Measurements from ENCODE around the gene ALKBH1.

DNA sequence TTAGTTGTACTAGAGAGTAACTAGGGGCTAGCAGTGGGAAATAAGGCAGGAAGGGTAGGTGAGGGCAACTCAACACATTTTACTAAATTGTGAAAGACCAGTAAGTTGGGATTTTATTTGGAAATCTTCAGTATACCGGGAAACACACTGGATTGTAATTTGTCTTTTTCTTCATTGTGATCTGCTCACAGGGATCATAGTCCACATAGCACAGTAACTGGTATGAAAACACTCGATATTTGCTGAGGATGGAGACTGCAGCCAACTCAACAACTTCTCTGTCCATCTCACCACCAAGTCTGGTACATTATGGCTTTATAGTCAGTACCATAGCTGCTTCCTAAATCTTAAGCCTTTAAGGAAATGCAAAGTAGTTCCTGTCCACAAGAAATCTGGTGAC, 2.5 kb upstream of the ALKBH1 start:
- TF ChIP-seq, protein P1, sequence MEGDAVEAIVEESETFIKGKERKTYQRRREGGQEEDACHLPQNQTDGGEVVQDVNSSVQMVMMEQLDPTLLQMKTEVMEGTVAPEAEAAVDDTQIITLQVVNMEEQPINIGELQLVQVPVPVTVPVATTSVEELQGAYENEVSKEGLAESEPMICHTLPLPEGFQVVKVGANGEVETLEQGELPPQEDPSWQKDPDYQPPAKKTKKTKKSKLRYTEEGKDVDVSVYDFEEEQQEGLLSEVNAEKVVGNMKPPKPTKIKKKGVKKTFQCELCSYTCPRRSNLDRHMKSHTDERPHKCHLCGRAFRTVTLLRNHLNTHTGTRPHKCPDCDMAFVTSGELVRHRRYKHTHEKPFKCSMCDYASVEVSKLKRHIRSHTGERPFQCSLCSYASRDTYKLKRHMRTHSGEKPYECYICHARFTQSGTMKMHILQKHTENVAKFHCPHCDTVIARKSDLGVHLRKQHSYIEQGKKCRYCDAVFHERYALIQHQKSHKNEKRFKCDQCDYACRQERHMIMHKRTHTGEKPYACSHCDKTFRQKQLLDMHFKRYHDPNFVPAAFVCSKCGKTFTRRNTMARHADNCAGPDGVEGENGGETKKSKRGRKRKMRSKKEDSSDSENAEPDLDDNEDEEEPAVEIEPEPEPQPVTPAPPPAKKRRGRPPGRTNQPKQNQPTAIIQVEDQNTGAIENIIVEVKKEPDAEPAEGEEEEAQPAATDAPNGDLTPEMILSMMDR (IDR thresholded peaks at IDR 0.05; ENCODE audit: insufficient read depth, low read depth, low read length): no peak
- TF ChIP-seq EZH2 (IDR thresholded peaks at IDR 0.05; ENCODE audit: insufficient read depth, low read length): no peak
